Neural cell (in vitro differentiated cells): ENCODE measurements around the gene NCLN.

ENCODE experiments used
- EP300 ChIP-seq: fragments of 450-650 bp; conservative IDR thresholded peaks from 2 replicates; pipeline ENCODE4 v1.6.1; 2014; ENCODE audit warnings: antibody characterized with exemption, mild to moderate bottlenecking, moderate library complexity; ENCODE audit not compliant: poor library complexity, severe bottlenecking
- EZH2 ChIP-seq: fragments of 200-600, 300-800 bp; shearing (Covaris generic), sonication (generic); IDR thresholded peaks from 2 replicates; pipeline ENCODE4 v1.6.1; 2014; ENCODE audit warnings: antibody characterized with exemption, low read length, borderline replicate concordance, mild to moderate bottlenecking; ENCODE audit not compliant: insufficient read depth, poor library complexity, severe bottlenecking
- MXI1 ChIP-seq: fragments of 450-650 bp; conservative IDR thresholded peaks from 2 replicates; pipeline ENCODE4 v1.6.1; 2014; ENCODE audit warnings: antibody characterized with exemption, mild to moderate bottlenecking; ENCODE audit not compliant: poor library complexity, severe bottlenecking
- POLR2AphosphoS5 ChIP-seq: IDR thresholded peaks from 2 replicates; pipeline ENCODE4 v1.6.1; 2012
- RAD21 ChIP-seq: fragments of 450-650 bp; conservative IDR thresholded peaks from 2 replicates; pipeline ENCODE4 v1.6.1; 2014; ENCODE audit warnings: antibody characterized with exemption, mild to moderate bottlenecking, moderate library complexity
- TAF1 ChIP-seq: IDR thresholded peaks from 2 replicates; pipeline ENCODE4 v1.6.1; 2012; ENCODE audit warnings: low read depth
- TF ChIP-seq, protein P1 (sequence below): fragments of 450-650 bp; IDR thresholded peaks from 2 replicates; pipeline ENCODE4 v1.5.1; 2014; ENCODE audit warnings: antibody characterized with exemption, mild to moderate bottlenecking, moderate library complexity; ENCODE audit not compliant: poor library complexity, severe bottlenecking

- TF ChIP-seq, protein P1, sequence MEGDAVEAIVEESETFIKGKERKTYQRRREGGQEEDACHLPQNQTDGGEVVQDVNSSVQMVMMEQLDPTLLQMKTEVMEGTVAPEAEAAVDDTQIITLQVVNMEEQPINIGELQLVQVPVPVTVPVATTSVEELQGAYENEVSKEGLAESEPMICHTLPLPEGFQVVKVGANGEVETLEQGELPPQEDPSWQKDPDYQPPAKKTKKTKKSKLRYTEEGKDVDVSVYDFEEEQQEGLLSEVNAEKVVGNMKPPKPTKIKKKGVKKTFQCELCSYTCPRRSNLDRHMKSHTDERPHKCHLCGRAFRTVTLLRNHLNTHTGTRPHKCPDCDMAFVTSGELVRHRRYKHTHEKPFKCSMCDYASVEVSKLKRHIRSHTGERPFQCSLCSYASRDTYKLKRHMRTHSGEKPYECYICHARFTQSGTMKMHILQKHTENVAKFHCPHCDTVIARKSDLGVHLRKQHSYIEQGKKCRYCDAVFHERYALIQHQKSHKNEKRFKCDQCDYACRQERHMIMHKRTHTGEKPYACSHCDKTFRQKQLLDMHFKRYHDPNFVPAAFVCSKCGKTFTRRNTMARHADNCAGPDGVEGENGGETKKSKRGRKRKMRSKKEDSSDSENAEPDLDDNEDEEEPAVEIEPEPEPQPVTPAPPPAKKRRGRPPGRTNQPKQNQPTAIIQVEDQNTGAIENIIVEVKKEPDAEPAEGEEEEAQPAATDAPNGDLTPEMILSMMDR, result no peak
- TF ChIP-seq POLR2AphosphoS5 (no peak), MXI1 (no peak), TAF1 (no peak), RAD21 (no peak), EP300 (no peak), EZH2 (no peak)
These were observed 7.8 kb downstream of the NCLN start for GRCh38 chr19:3193256-3194105.
